Ascending aorta (tissue), 2 donors: ENCODE measurements around the gene PCBP3. TPM values are rescaled to one million over a fixed set of nuclear protein-coding genes. Genes with fewer than 3 reads are reported as not detected.

Experiments used
- DNase-seq, 2 donors: peaks; one replicate each; pipeline ENCODE4 v3.0.0-alpha.2; 2019; ENCODE audit warnings: low spot score in 2 of 2
- H3K27ac ChIP-seq, 2 donors: fragments of 200-600 bp; sonication (generic); one replicate each; pipeline ENCODE4 v1.5.1; 2016 to 2017; ENCODE audit warnings: mild to moderate bottlenecking in 1 of 2
- H3K27me3 ChIP-seq: fragments of 200-600 bp; sonication (generic); one replicate; pipeline ENCODE4 v1.5.1; 2017
- H3K36me3 ChIP-seq, 2 donors: fragments of 200-600 bp; sonication (generic); one replicate each; pipeline ENCODE4 v1.5.1; 2016
- H3K4me1 ChIP-seq, 2 donors: fragments of 200-600 bp; sonication (generic); one replicate each; pipeline ENCODE4 v1.5.1; 2016 to 2017; ENCODE audit warnings: mild to moderate bottlenecking in 1 of 2
- H3K4me3 ChIP-seq, 2 donors: fragments of 200-600 bp; sonication (generic); one replicate each; pipeline ENCODE4 v1.5.1; 2016 to 2017; ENCODE audit warnings: mild to moderate bottlenecking in 1 of 2
- H3K9me3 ChIP-seq, 2 donors: fragments of 200-600 bp; sonication (generic); one replicate each; pipeline ENCODE4 v1.5.1; 2016
- intact Hi-C: fragments of 100-400 bp; cut with DNase I; formaldehyde crosslinking; loops from one replicate; pipeline ENCODE4 v1.15.1; 2023
- total RNA-seq: library from RNA; depleted of rRNA; stranded (reverse); fragments of >200 nt; gene quantifications from one replicate; pipeline ENCODE4 v1.1.0, GENCODE V29; 2016
- TF ChIP-seq, protein P1 (sequence below), 3 experiments: fragments of 200-600 bp in 2 of 3; fragments of 450-650 bp in 1 of 3; sonication (generic) in 2 of 3; IDR thresholded peaks; one replicate each; pipeline ENCODE4 v1.5.1; 2016 to 2019; ENCODE audit warnings: antibody characterized with exemption in 3 of 3, mild to moderate bottlenecking in 1 of 3, moderate library complexity in 1 of 3

Gene PCBP3
- total RNA-seq, 1 donor from 2014 or later: not detected

DNA sequence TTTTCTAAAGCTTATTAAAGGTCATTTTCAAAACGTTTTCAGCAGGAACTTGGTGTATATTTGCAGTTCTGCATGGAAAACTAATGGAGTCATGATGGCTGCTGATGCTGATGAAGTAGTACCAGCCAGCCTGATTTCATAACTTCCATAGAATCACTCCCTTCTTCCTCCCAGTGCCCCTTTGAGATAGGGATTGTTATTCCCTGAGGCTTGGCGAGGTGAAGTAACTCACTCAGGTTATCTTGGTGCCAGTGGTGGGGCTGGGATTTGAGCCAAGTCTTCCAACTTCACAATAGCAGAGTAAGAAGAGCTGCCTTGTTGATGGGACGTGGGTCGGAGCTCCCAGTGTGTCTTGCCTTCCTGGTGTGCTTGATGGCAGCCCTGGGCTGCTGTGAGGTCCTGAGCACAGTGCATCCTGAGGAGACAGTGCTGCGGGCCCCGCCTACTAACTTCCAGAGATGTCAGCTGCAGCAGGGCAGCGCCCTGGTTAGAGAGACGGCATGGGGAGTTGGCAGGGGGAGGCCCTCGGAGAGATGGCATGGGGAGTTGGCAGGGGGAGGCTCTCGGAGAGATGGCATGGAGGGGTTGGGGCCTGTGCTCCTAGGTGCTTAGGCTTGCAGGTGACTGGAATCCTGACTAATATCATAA, 92.6 kb downstream of the PCBP3 start:
- no peaks in the 10 kb centered on the region for H3K9me3 ChIP-seq
- H3K4me3 ChIP-seq: no peak overlapping the region
- no peak for DNase-seq
- intact Hi-C loops: no loop called here
- no peak overlapping the region for H3K27ac ChIP-seq
- H3K27me3 ChIP-seq: no peaks in the 10 kb centered on the region
- TF ChIP-seq, protein P1, sequence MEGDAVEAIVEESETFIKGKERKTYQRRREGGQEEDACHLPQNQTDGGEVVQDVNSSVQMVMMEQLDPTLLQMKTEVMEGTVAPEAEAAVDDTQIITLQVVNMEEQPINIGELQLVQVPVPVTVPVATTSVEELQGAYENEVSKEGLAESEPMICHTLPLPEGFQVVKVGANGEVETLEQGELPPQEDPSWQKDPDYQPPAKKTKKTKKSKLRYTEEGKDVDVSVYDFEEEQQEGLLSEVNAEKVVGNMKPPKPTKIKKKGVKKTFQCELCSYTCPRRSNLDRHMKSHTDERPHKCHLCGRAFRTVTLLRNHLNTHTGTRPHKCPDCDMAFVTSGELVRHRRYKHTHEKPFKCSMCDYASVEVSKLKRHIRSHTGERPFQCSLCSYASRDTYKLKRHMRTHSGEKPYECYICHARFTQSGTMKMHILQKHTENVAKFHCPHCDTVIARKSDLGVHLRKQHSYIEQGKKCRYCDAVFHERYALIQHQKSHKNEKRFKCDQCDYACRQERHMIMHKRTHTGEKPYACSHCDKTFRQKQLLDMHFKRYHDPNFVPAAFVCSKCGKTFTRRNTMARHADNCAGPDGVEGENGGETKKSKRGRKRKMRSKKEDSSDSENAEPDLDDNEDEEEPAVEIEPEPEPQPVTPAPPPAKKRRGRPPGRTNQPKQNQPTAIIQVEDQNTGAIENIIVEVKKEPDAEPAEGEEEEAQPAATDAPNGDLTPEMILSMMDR (IDR thresholded peaks at IDR 0.05): no peak
- H3K36me3 ChIP-seq: no peaks in the 10 kb centered on the region
- no peaks in the 10 kb centered on the region for H3K4me1 ChIP-seq

DNA sequence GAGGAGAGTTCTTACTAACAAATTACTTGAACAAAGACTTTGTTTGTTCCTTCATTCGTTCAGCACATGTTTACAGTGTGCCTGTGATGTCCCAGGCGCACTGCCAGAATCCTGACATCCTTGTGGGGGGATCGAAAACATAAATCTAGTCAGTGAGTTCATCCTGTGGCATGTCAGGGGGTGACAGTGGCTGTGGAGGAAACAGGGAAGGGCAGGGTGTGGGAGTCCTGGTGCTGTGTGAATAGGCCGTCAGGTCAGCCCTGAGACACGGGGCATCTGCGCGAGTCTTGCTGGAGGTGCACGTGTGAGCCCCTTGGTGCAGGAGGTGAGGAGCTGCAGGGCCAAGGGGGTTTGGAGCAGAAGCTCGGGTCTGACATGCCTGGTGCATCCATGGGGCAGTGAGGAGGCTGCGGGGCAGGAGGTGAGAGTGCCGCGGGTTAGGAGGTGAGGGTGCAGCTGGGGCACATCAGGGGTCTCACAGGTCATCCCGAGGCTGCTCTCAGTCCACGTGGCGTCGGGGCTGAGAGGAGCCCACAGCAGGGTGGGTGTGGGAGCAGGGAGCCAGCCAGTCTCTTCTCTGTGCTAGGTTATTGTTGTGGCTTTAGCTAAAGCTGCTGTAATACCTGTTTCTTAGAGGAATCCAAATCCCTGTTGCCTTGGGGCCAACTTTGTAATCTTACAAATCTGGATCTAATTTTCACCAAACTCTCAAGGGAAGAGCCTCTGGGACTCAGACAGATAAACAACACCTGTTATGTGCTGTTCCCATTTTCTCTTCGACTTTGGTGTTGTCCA, 93.4 kb downstream of the PCBP3 start:
- H3K4me1 ChIP-seq: no peaks in the 10 kb centered on the region
- DNase-seq: no peak
- H3K27ac ChIP-seq: no peak overlapping the region
- H3K27me3 ChIP-seq: no peaks in the 10 kb centered on the region
- H3K36me3 ChIP-seq: no peaks in the 10 kb centered on the region
- intact Hi-C loops: no loop called here
- H3K9me3 ChIP-seq: no peaks in the 10 kb centered on the region
- H3K4me3 ChIP-seq: no peak overlapping the region
- TF ChIP-seq, protein P1 (IDR thresholded peaks at IDR 0.05): no peak

DNA sequence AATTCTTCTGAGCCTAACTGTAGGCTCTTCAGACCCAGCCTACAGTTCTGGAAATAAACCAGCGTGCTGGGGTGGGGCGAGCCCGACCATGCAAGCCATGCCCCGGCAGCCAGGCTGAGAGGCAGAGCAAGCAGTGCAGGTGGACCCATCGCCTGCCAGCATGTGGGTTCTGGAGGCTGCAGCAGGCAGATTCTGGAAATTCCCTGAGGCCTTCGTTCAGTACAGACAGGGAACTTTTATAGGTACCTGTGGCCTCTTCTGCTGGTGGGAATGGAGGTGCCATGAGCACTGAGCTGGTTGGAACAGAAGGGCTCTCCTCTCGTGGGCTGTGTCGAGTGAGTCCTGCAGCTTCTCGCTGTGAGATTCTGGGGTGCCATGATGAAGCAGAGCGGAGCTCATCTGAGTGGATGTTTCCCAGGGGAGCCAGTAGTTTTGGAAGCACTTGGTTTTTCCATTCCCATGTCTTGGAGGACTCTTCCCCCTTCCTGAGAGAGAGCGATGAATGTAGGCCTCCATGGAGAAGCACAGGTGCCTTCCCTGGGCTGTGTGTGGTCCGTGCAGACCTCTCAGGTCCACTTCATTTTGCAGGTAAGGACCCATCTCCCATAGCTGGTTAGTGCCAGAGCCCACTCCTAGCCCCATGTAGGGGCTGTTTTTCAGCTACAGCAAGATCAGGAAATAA, 94.1 kb downstream of the PCBP3 start:
- intact Hi-C loops: no loop called here
- H3K27ac ChIP-seq: no peak overlapping the region
- DNase-seq: no peak
- H3K4me1 ChIP-seq: no peaks in the 10 kb centered on the region
- no peaks in the 10 kb centered on the region for H3K27me3 ChIP-seq
- TF ChIP-seq, protein P1 (IDR thresholded peaks at IDR 0.05): no peak
- H3K9me3 ChIP-seq: no peaks in the 10 kb centered on the region
- no peak overlapping the region for H3K4me3 ChIP-seq
- no peaks in the 10 kb centered on the region for H3K36me3 ChIP-seq

DNA sequence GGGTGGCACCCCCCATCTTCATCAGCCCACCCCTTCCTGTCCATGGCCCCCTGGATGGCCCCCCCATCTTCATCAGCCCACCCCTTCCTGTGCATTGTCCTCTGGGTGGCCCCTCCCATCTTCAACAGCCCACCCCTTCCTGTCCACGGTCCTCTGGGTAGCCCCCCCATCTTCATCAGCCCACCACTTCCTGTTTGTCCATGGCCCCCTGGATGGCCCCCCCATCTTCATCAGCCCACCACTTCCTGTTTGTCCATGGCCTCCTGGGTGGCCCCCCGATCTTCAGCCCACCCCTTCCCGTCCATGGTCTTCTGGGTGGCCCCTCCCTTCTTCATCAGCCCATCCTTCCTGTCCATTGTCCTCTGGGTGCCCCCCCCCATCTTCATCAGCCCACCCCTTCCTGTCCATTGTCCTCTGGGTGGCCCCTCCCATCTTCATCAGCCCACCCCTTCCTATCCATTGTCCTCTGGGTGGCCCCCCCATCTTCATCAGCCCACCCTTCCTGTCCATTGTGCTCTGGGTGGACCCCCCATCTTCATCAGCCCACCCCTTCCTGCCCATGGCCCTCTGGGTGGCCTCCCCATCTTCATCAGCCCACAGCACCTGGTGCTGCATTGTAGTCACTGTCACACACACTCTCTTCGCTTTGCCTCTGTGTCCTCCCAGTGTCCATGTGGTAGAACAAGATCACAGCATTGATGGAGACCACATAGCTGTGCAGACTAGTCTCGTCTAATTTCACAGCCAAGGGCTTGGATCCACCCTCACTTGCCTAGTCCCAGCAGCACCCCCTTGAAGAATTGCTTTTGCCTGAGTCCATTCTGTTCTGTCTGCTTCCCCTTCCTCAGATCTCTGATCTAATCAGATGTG, 95.9 kb downstream of the PCBP3 start:
- H3K4me3 ChIP-seq: no peak overlapping the region
- intact Hi-C loops: no loop called here
- no peaks in the 10 kb centered on the region for H3K36me3 ChIP-seq
- H3K9me3 ChIP-seq: no peaks in the 10 kb centered on the region
- H3K27me3 ChIP-seq: no peaks in the 10 kb centered on the region
- TF ChIP-seq, protein P1 (IDR thresholded peaks at IDR 0.05): no peak
- H3K4me1 ChIP-seq: no peaks in the 10 kb centered on the region
- H3K27ac ChIP-seq: no peak overlapping the region
- DNase-seq: no peak

DNA sequence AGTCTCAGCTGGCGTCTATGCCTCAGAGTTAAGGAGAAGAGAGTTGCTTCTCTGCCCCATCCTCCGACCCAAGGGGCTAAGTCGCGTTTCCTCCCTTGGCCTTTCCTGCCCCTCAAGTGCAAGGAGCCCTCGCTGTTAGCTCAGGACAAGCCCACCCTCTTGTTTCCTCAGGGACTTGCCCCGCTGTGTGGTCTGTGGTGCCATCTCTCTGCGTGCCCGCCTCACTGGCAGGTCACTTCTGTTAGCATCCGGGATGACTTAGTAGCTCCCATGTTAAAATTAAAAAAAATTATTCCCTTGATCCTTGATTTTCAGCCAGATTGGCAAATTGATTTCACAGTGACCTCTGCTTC, 96.5 kb downstream of the PCBP3 start:
- no peaks in the 10 kb centered on the region for H3K27me3 ChIP-seq
- no peaks in the 10 kb centered on the region for H3K4me1 ChIP-seq
- no peaks in the 10 kb centered on the region for H3K36me3 ChIP-seq
- no peak for DNase-seq
- H3K27ac ChIP-seq: no peak overlapping the region
- intact Hi-C loops: no loop called here
- H3K9me3 ChIP-seq: no peaks in the 10 kb centered on the region
- TF ChIP-seq, protein P1 (IDR thresholded peaks at IDR 0.05): no peak
- H3K4me3 ChIP-seq: no peak overlapping the region
